GM23248 (cell line): ENCODE results near the gene ZNF267.

Experiments used
- EZH2 ChIP-seq: fragments of 200-600 bp; sonication (generic); IDR thresholded peaks from 2 replicates; pipeline ENCODE4 v1.6.1; 2018; ENCODE audit warnings: antibody characterized with exemption, mild to moderate bottlenecking; ENCODE audit not compliant: insufficient read depth, poor library complexity, severe bottlenecking
- EZH2phosphoT487 ChIP-seq: fragments of 200-600 bp; sonication (generic); IDR thresholded peaks from 2 replicates; pipeline ENCODE4 v1.6.1; 2018; ENCODE audit warnings: antibody characterized with exemption, moderate library complexity, mild to moderate bottlenecking, low read depth; ENCODE audit not compliant: insufficient read depth

GRCh38 chr16:31869511-31870201 lies 4.0 kb upstream of the ZNF267 start:
- TF ChIP-seq EZH2 (no peak), EZH2phosphoT487 (no peak)
